Measurements from ENCODE around the gene PGF. TPM values are rescaled to one million over a fixed set of nuclear protein-coding genes. Genes with fewer than 3 reads are reported as not detected.

Gene PGF
- total and polyA plus RNA-seq, 4 donors: 0.61 to 4.5 (median 1.8) TPM

- Histone ChIP-seq H3K36me3 (ENCODE audit: control insufficient read depth in 4 of 4, insufficient read depth in 3 of 4, low read depth in 1 of 4, low read length in 3 of 4) (no peaks in the 10 kb centered on the region), H3K9me3 (ENCODE audit: control insufficient read depth in 4 of 4, low read length in 3 of 4) (no peaks in the 10 kb centered on the region), H3K4me3 (ENCODE audit: low read depth in 1 of 3, low read length in 3 of 3) (no peak overlapping the region), H3K27ac (ENCODE audit: low read depth in 1 of 2, low read length in 2 of 2) (no peak overlapping the region), H3K9ac (ENCODE audit: low read depth in 1 of 2, low read length in 2 of 2) (no peak overlapping the region), H3K27me3 (ENCODE audit: control insufficient read depth in 4 of 4, insufficient read depth in 4 of 4, low read length in 3 of 4) (no peaks in the 10 kb centered on the region), H3K4me1 (ENCODE audit: control insufficient read depth in 4 of 4, insufficient read depth in 4 of 4, low read length in 3 of 4) (no peaks in the 10 kb centered on the region)
- TF ChIP-seq, protein P1, sequence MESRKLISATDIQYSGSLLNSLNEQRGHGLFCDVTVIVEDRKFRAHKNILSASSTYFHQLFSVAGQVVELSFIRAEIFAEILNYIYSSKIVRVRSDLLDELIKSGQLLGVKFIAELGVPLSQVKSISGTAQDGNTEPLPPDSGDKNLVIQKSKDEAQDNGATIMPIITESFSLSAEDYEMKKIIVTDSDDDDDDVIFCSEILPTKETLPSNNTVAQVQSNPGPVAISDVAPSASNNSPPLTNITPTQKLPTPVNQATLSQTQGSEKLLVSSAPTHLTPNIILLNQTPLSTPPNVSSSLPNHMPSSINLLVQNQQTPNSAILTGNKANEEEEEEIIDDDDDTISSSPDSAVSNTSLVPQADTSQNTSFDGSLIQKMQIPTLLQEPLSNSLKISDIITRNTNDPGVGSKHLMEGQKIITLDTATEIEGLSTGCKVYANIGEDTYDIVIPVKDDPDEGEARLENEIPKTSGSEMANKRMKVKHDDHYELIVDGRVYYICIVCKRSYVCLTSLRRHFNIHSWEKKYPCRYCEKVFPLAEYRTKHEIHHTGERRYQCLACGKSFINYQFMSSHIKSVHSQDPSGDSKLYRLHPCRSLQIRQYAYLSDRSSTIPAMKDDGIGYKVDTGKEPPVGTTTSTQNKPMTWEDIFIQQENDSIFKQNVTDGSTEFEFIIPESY (IDR thresholded peaks at IDR 0.05): no peak
- no peak for TF ChIP-seq ATF3 (IDR thresholded peaks at IDR 0.05)
- TF ChIP-seq FOXA2 (IDR thresholded peaks at IDR 0.05): no peak
- no peak for TF ChIP-seq JUND (IDR thresholded peaks at IDR 0.05)
- no peak for TF ChIP-seq FOXA1 (IDR thresholded peaks at IDR 0.05)
- TF ChIP-seq GABPA (IDR thresholded peaks at IDR 0.05 in 1 of 2, conservative IDR thresholded peaks at IDR 0.05 in 1 of 2): no peak
- no peak for TF ChIP-seq YY1 (IDR thresholded peaks at IDR 0.05)
- TF ChIP-seq RAD21 (IDR thresholded peaks at IDR 0.05): no peak
- TF ChIP-seq TAF1 (conservative IDR thresholded peaks at IDR 0.05): no peak
- no peak for TF ChIP-seq MAX (IDR thresholded peaks at IDR 0.05)
- no peak for TF ChIP-seq NR2F2 (IDR thresholded peaks at IDR 0.05)
- TF ChIP-seq, protein P2, sequence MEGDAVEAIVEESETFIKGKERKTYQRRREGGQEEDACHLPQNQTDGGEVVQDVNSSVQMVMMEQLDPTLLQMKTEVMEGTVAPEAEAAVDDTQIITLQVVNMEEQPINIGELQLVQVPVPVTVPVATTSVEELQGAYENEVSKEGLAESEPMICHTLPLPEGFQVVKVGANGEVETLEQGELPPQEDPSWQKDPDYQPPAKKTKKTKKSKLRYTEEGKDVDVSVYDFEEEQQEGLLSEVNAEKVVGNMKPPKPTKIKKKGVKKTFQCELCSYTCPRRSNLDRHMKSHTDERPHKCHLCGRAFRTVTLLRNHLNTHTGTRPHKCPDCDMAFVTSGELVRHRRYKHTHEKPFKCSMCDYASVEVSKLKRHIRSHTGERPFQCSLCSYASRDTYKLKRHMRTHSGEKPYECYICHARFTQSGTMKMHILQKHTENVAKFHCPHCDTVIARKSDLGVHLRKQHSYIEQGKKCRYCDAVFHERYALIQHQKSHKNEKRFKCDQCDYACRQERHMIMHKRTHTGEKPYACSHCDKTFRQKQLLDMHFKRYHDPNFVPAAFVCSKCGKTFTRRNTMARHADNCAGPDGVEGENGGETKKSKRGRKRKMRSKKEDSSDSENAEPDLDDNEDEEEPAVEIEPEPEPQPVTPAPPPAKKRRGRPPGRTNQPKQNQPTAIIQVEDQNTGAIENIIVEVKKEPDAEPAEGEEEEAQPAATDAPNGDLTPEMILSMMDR (IDR thresholded peaks at IDR 0.05; ENCODE audit: low read depth, low read length, missing input control): no peak
- TF ChIP-seq EGR1 (IDR thresholded peaks at IDR 0.05; ENCODE audit: low read depth in 2 of 2): no peak
- no peak for TF ChIP-seq SP1 (IDR thresholded peaks at IDR 0.05)
- WGBS: 88% methylated on average over 4 of the region's 4 CpGs
- DNase-seq (ENCODE audit: low spot score): no peak
These were observed 5.3 kb upstream of the PGF start for GRCh38 chr14:74960736-74961135.

- Histone ChIP-seq H3K4me3 (ENCODE audit: low read depth in 1 of 3, low read length in 3 of 3) (no peak overlapping the region), H3K36me3 (ENCODE audit: control insufficient read depth in 4 of 4, insufficient read depth in 3 of 4, low read depth in 1 of 4, low read length in 3 of 4) (no peaks in the 10 kb centered on the region), H3K9ac (ENCODE audit: low read depth in 1 of 2, low read length in 2 of 2) (no peak overlapping the region), H3K27ac (ENCODE audit: low read depth in 1 of 2, low read length in 2 of 2) (no peak overlapping the region), H3K4me1 (ENCODE audit: control insufficient read depth in 4 of 4, insufficient read depth in 4 of 4, low read length in 3 of 4) (peaks cover 0 to 6% (median 4%) of the 10 kb centered on the region in 4 donors), H3K9me3 (ENCODE audit: control insufficient read depth in 4 of 4, low read length in 3 of 4) (no peaks in the 10 kb centered on the region), H3K27me3 (ENCODE audit: control insufficient read depth in 4 of 4, insufficient read depth in 4 of 4, low read length in 3 of 4) (no peaks in the 10 kb centered on the region)
- TF ChIP-seq JUND (IDR thresholded peaks at IDR 0.05): no peak
- TF ChIP-seq, protein P2 (IDR thresholded peaks at IDR 0.05; ENCODE audit: low read depth, low read length, missing input control): no peak
- no peak for TF ChIP-seq HNF4A (conservative IDR thresholded peaks at IDR 0.05)
- no peak for TF ChIP-seq RXRA (IDR thresholded peaks at IDR 0.05)
- DNase-seq (ENCODE audit: low spot score): no peak
- whole genome bisulfite sequencing: 91% methylated on average over 5 of the region's 5 CpGs
These were observed 4.3 kb upstream of the PGF start for GRCh38 chr14:74959596-74960180.

Measured in liver (tissue), 9 donors.